Peyer's patch (tissue), 4 donors: ENCODE data around the gene AGAP3.

ENCODE experiments used
- CTCF ChIP-seq, 6 experiments: fragments of 450-650 bp in 4 of 6; fragments of 200-600 bp in 2 of 6; sonication (generic) in 1 of 6; IDR thresholded peaks; one replicate each; pipeline ENCODE4 v1.5.1; 2017 to 2019; ENCODE audit warnings: antibody characterized with exemption in 6 of 6, mild to moderate bottlenecking in 3 of 6, moderate library complexity in 1 of 6
- POLR2A ChIP-seq, 2 donors: fragments of 450-650 bp; IDR thresholded peaks; one replicate each; pipeline ENCODE4 v1.5.1; 2017; ENCODE audit warnings: antibody characterized with exemption in 2 of 2, mild to moderate bottlenecking in 2 of 2, moderate library complexity in 2 of 2

- TF ChIP-seq CTCF (IDR thresholded peaks at IDR 0.05) (no peak), POLR2A (IDR thresholded peaks at IDR 0.05) (no peak)
Measured at GRCh38 chr7:151121380-151122170, 35.3 kb downstream of the AGAP3 start.
